ENCODE measurements around the gene ZNF443.
"Not testable (repeated sequence)": the region's sequence is repeated elsewhere in the genome, so short reads cannot be mapped to it uniquely, and the experiment has no call there.

DNA sequence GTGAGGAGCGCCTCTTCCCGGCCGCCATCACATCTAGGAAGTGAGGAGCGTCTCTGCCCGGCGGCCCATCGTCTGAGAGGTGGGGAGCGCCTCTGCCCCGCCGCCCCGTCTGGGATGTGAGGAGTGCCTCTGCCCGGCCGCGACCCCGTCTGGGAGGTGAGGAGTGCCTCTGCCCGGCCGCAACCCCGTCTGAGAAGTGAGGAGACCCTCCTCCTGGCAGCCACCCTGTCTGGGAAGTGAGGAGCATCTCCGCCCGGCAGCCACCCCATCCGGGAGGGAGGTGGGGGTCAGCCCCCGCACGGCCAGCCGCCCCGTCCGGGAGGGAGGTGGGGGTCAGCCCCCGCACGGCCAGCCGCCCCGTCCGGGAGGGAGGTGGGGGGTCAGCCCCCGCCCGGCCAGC, 26.8 kb upstream of the ZNF443 start:
- TF ChIP-seq, protein P1, sequence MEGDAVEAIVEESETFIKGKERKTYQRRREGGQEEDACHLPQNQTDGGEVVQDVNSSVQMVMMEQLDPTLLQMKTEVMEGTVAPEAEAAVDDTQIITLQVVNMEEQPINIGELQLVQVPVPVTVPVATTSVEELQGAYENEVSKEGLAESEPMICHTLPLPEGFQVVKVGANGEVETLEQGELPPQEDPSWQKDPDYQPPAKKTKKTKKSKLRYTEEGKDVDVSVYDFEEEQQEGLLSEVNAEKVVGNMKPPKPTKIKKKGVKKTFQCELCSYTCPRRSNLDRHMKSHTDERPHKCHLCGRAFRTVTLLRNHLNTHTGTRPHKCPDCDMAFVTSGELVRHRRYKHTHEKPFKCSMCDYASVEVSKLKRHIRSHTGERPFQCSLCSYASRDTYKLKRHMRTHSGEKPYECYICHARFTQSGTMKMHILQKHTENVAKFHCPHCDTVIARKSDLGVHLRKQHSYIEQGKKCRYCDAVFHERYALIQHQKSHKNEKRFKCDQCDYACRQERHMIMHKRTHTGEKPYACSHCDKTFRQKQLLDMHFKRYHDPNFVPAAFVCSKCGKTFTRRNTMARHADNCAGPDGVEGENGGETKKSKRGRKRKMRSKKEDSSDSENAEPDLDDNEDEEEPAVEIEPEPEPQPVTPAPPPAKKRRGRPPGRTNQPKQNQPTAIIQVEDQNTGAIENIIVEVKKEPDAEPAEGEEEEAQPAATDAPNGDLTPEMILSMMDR (conservative IDR thresholded peaks at IDR 0.05; ENCODE audit: low read depth, low read length) = not testable (repeated sequence)
- TF ChIP-seq EZH2 (IDR thresholded peaks at IDR 0.05; ENCODE audit: borderline replicate concordance, low read depth, low read length, poor library complexity, severe bottlenecking) = not testable (repeated sequence)
